Calu3 (cell line): ENCODE measurements around the gene GALNT14. TPM values are rescaled to one million over a fixed set of nuclear protein-coding genes. Genes with fewer than 3 reads are reported as not detected.

Experiments
- BruUV-seq: library from RNA; stranded (reverse); fragments of 400-500 nt; replicated peaks from 2 replicates; lab custom pipeline; 2021; lab: Mats Ljungman, UMichigan
- CTCF ChIA-PET: fragments of 300-600 bp; sonication (Branson Sonifier 250); formaldehyde crosslinking; loops from one replicate; lab custom pipeline; 2022; ENCODE audit warnings: antibody characterized with exemption; lab: Charles Lee
- DNase-seq: peaks from one replicate; pipeline ENCODE4 v3.0.0; 2022
- H3K27ac Mint-ChIP-seq: one replicate; pipeline ENCODE4 v1.8.0; 2022; ENCODE audit warnings: mixed read lengths; ENCODE audit not compliant: unreplicated experiment
- H3K27me3 Mint-ChIP-seq: one replicate; pipeline ENCODE4 v1.8.0; 2022; ENCODE audit warnings: mixed read lengths; ENCODE audit not compliant: unreplicated experiment
- H3K36me3 Mint-ChIP-seq: one replicate; pipeline ENCODE4 v1.8.0; 2022; ENCODE audit warnings: mild to moderate bottlenecking, moderate library complexity, mixed read lengths; ENCODE audit not compliant: insufficient read depth, unreplicated experiment
- H3K4me1 Mint-ChIP-seq: one replicate; pipeline ENCODE4 v1.8.0; 2022; ENCODE audit warnings: mild to moderate bottlenecking, low read depth, mixed read lengths; ENCODE audit not compliant: unreplicated experiment
- H3K4me3 Mint-ChIP-seq: one replicate; pipeline ENCODE4 v1.8.0; 2022; ENCODE audit warnings: mild to moderate bottlenecking, low read depth, moderate library complexity, mixed read lengths; ENCODE audit not compliant: unreplicated experiment
- H3K9me3 Mint-ChIP-seq: one replicate; pipeline ENCODE4 v1.8.0; 2022; ENCODE audit warnings: low read depth, mixed read lengths; ENCODE audit not compliant: unreplicated experiment
- CTCF ChIP-seq: fragments of 200-600 bp; IDR thresholded peaks from one replicate; pipeline ENCODE4 v1.8.0; 2022; ENCODE audit warnings: antibody characterized with exemption; ENCODE audit not compliant: unreplicated experiment
- intact Hi-C: fragments of 100-400 bp; cut with micrococcal nuclease; formaldehyde crosslinking; loops from one replicate; pipeline ENCODE4 v1.10.0; 2022; ENCODE audit not compliant: unreplicated experiment
- total RNA-seq: library from RNA; stranded (reverse); gene quantifications from 2 replicates; pipeline ENCODE4 v1.2.3, GENCODE V29; 2022

GALNT14 gene
- total RNA-seq, 1 experiment from 2014 or later = 61.9 TPM

DNA sequence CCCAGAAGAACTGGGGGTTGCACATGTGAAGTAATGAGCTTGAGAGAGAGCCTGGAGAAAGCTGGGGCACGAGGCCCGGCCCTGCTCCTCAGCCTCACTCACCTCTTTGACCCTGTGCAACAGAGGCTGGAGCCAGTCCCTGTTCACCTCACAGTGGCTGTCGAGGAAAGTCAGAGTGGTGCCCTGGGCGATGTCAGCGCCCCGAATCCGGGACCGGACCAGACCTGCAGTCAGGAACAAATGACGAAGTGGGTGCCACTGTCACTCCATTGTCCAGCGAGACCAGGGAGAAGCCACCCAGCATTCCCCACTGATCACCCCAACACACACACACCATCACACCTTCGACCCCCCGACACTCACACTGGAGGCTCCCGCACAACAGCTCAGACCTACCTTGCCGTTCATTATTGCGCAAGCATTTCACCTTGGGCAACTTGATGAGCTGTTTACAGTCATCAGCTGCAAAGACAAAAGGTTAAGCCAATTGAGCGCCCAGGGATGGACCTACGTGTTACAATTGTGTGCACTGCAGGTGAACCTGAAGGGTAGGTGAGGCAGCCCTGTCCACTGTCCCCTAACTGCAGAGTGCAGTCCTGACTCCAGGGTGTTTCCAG is 182.6 kb downstream of the GALNT14 start:
- Mint-ChIP-seq H3K9me3 (no peaks in the 10 kb centered on the region), H3K27ac (no peak overlapping the region), H3K27me3 (no peaks in the 10 kb centered on the region), H3K4me3 (no peak overlapping the region), H3K4me1 (no peaks in the 10 kb centered on the region), H3K36me3 (peaks cover 8% of the 10 kb centered on the region)
- intact Hi-C loops = no loop called here
- no TSS peak for BruUV-seq
- no peak for DNase-seq
- no peak for TF ChIP-seq CTCF
- CTCF ChIA-PET = no interaction called here

GRCh38 chr2:30950339-30950738 is 187.9 kb downstream of the GALNT14 start:
- Mint-ChIP-seq H3K4me3 (no peak overlapping the region), H3K36me3 (peaks cover 8% of the 10 kb centered on the region), H3K4me1 (no peaks in the 10 kb centered on the region), H3K27ac (no peak overlapping the region), H3K9me3 (no peaks in the 10 kb centered on the region), H3K27me3 (no peaks in the 10 kb centered on the region)
- BruUV-seq = no TSS peak
- CTCF ChIA-PET = interaction anchor here (0.7 kb wide), 1 partner anchor 216 kb away, joined by 3 read pairs; no protein-coding TSS in a partner anchor
- no peak for TF ChIP-seq CTCF
- no peak for DNase-seq
- intact Hi-C loops = no loop called here

DNA sequence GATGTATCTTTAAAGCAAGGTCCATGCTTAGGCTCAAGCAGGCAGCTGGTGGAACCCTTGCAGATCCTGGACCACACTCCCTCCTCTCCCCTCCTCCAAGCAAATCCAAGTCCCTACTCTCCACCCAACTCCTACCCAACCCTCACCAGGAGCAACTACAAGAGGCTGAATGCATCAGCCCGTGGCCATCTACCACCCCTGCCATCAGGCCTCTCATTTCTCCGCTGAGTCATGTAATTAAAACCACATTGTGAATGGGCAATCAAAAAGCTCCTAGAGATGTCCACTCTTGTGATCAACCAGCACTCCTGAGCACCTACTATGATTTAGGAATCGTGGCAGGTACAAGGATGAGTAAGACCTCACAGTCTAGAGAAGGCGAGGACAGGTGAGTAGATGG is 188.8 kb downstream of the GALNT14 start:
- no peak for DNase-seq
- Mint-ChIP-seq H3K27ac (no peak overlapping the region), H3K4me3 (no peak overlapping the region), H3K36me3 (peaks cover 8% of the 10 kb centered on the region), H3K9me3 (no peaks in the 10 kb centered on the region), H3K4me1 (no peaks in the 10 kb centered on the region), H3K27me3 (no peaks in the 10 kb centered on the region)
- intact Hi-C loops = no loop called here
- TF ChIP-seq CTCF = no peak
- CTCF ChIA-PET = no interaction called here
- BruUV-seq = no TSS peak

GRCh38 chr2:30948857-30949256 is 189.4 kb downstream of the GALNT14 start:
- Mint-ChIP-seq H3K36me3 (peaks cover 8% of the 10 kb centered on the region), H3K4me1 (no peaks in the 10 kb centered on the region), H3K4me3 (no peak overlapping the region), H3K27me3 (no peaks in the 10 kb centered on the region), H3K27ac (no peak overlapping the region), H3K9me3 (no peaks in the 10 kb centered on the region)
- no peak for DNase-seq
- CTCF ChIA-PET = no interaction called here
- no peak for TF ChIP-seq CTCF
- no TSS peak for BruUV-seq
- intact Hi-C loops = no loop called here
